SHP77 (cell line): ENCODE data around the gene SPTLC3.

Experiments
- DNase-seq, 2 experiments: peaks; one replicate each; lab custom pipeline; 2025; lab: John Stamatoyannopoulos, UW

Gene SPTLC3

GRCh38 chr20:12984863-12985262 is 23.9 kb upstream of the SPTLC3 start:
- no peak for DNase-seq

- DNase-seq, result no peak
Measured at GRCh38 chr20:12987261-12987660, 21.5 kb upstream of the SPTLC3 start.

- no peak for DNase-seq
Measured at GRCh38 chr20:12989586-12990115, 19.1 kb upstream of the SPTLC3 start.

GRCh38 chr20:12997128-12997655 is 11.6 kb upstream of the SPTLC3 start:
- no peak for DNase-seq

GRCh38 chr20:12998046-12998445 is 10.7 kb upstream of the SPTLC3 start:
- DNase-seq, result no peak

- no peak for DNase-seq
Measured at GRCh38 chr20:12999201-12999600, 9.6 kb upstream of the SPTLC3 start.

- no peak for DNase-seq
Measured at GRCh38 chr20:13002251-13002650, 6.5 kb upstream of the SPTLC3 start.

GRCh38 chr20:13006825-13007224 is 1.9 kb upstream of the SPTLC3 start:
- no peak for DNase-seq

- DNase-seq, result no peak
Measured at GRCh38 chr20:13007596-13007995, 1.2 kb upstream of the SPTLC3 start.

GRCh38 chr20:13009682-13010406 is 1.1 kb downstream of the SPTLC3 start:
- no peak for DNase-seq

GRCh38 chr20:13012886-13013285 is 4.1 kb downstream of the SPTLC3 start:
- DNase-seq, result no peak

- DNase-seq, result no peak
Measured at GRCh38 chr20:13013411-13013810, 4.6 kb downstream of the SPTLC3 start.

- no peak for DNase-seq
Measured at GRCh38 chr20:13017235-13017634, 8.5 kb downstream of the SPTLC3 start.

- DNase-seq, result no peak
Measured at GRCh38 chr20:13017883-13018535, 9.2 kb downstream of the SPTLC3 start.

- no peak for DNase-seq
Measured at GRCh38 chr20:13021205-13021970, 12.6 kb downstream of the SPTLC3 start.

- DNase-seq, result no peak
Measured at GRCh38 chr20:13022401-13023155, 13.8 kb downstream of the SPTLC3 start.

GRCh38 chr20:13024596-13024995 is 15.8 kb downstream of the SPTLC3 start:
- no peak for DNase-seq

- DNase-seq, result no peak
Measured at GRCh38 chr20:13025181-13025580, 16.4 kb downstream of the SPTLC3 start.

GRCh38 chr20:13028001-13028400 is 19.2 kb downstream of the SPTLC3 start:
- no peak for DNase-seq

- DNase-seq, result no peak
Measured at GRCh38 chr20:13028673-13029072, 19.9 kb downstream of the SPTLC3 start.

GRCh38 chr20:13029687-13030375 is 21.1 kb downstream of the SPTLC3 start:
- no peak for DNase-seq
